Fibroblast of lung (primary cell): ENCODE data around the gene CRYAB.

Experiments
- CTCF ChIP-seq, 2 donors: IDR thresholded peaks in 1 of 2; conservative IDR thresholded peaks in 1 of 2; 1 replicate in 1 of 2; 2 replicates in 1 of 2; pipeline ENCODE4 v1.5.1; 2011 to 2012; ENCODE audit warnings: low read length in 2 of 2, control low read depth in 1 of 2, inconsistent platforms in 1 of 2, low read depth in 1 of 2, mild to moderate bottlenecking in 1 of 2
- EZH2 ChIP-seq: IDR thresholded peaks from 2 replicates; pipeline ENCODE4 v1.5.1; 2012; ENCODE audit warnings: low read length, control low read depth, mild to moderate bottlenecking; ENCODE audit errors: missing control alignments

- TF ChIP-seq CTCF (conservative IDR thresholded peaks at IDR 0.05 in 1 of 2, IDR thresholded peaks at IDR 0.05 in 1 of 2; ENCODE audit: low read depth in 1 of 2, low read length in 2 of 2) (no peak), EZH2 (no peak)
These were observed 5.2 kb upstream of the CRYAB start for GRCh38 chr11:111916768-111917167.
